SK-N-MC (cell line): ENCODE measurements around the gene CAPN2.

Source experiments
- EZH2 ChIP-seq: fragments of 200-600 bp; sonication (generic); IDR thresholded peaks from one replicate; pipeline ENCODE4 v1.6.1; 2017; ENCODE audit warnings: antibody characterized with exemption
- FOXP2 ChIP-seq: optimal IDR thresholded peaks from 2 replicates; pipeline ENCODE3; 2011; ENCODE audit warnings: mild to moderate bottlenecking, moderate library complexity; ENCODE audit not compliant: insufficient read depth; ENCODE audit errors: extremely low read length, control extremely low read depth
- POLR2AphosphoS5 ChIP-seq: IDR thresholded peaks from 2 replicates; pipeline ENCODE4 v1.6.1; 2012; ENCODE audit warnings: mild to moderate bottlenecking, low read depth, low read length, borderline replicate concordance

GRCh38 chr1:223802602-223803001, 90.3 kb downstream of the CAPN2 start:
- TF ChIP-seq POLR2AphosphoS5: no peak
- no peak for TF ChIP-seq EZH2
- no peak for TF ChIP-seq FOXP2
